ENCODE measurements around the gene ECSIT.

- TF ChIP-seq CREB1 (CRISPR knock-in tag; IDR thresholded peaks at IDR 0.05; ENCODE audit: low read depth) (no peak), POLR2AphosphoS5 (IDR thresholded peaks at IDR 0.05; ENCODE audit: low read depth) (no peak), EZH2 (IDR thresholded peaks at IDR 0.05; ENCODE audit: low read depth, unreplicated experiment) (no peak), EZH2phosphoT487 (IDR thresholded peaks at IDR 0.05; ENCODE audit: unreplicated experiment) (no peak)
- TF ChIP-seq, protein P1, sequence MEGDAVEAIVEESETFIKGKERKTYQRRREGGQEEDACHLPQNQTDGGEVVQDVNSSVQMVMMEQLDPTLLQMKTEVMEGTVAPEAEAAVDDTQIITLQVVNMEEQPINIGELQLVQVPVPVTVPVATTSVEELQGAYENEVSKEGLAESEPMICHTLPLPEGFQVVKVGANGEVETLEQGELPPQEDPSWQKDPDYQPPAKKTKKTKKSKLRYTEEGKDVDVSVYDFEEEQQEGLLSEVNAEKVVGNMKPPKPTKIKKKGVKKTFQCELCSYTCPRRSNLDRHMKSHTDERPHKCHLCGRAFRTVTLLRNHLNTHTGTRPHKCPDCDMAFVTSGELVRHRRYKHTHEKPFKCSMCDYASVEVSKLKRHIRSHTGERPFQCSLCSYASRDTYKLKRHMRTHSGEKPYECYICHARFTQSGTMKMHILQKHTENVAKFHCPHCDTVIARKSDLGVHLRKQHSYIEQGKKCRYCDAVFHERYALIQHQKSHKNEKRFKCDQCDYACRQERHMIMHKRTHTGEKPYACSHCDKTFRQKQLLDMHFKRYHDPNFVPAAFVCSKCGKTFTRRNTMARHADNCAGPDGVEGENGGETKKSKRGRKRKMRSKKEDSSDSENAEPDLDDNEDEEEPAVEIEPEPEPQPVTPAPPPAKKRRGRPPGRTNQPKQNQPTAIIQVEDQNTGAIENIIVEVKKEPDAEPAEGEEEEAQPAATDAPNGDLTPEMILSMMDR (conservative IDR thresholded peaks at IDR 0.05; ENCODE audit: low read depth in 2 of 2) = no peak
Measured at GRCh38 chr19:11549386-11549953, 20.5 kb upstream of the ECSIT start.

All from GM23338 (cell line).